ENCODE results near the gene ZNF831.

The ZNF831 gene

DNA sequence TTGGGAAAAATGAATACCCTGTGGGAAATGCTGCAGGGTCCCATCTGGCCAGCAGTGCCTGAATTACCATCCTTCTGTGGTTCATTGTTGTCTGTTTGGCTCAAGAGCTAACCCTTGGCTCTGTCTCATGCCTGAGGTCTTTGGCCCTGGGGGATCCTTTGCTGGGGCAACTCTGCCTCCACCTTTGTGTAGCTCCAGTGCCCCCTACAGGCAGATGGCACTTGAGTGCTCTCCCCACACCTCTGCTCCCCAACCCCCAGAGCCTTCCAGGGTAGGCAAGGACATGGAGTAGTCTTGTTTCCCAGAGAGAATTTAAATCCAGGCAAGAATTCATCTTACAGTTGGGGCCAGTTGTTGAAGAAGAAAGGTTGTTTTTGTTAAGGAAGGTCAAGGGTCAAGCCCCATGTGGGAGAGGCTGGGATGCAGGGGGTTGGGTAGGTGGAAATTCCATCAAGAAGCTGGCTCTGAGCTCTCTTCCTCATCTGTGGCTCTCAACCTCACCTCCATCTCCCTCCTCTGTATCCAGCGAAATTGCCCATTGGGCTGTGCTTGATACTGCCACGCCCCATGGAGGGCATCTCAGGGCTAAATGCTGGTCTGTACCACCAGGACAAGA is 44.2 kb downstream of the ZNF831 start:
- in situ Hi-C loops (cut with MboI; ENCODE audit: low sequenced_read_pairs) = loop anchor here (25.0 kb wide), 1 partner anchor 346 kb away; the partner anchor contains the start of genes GNAS and GNAS-AS1

DNA sequence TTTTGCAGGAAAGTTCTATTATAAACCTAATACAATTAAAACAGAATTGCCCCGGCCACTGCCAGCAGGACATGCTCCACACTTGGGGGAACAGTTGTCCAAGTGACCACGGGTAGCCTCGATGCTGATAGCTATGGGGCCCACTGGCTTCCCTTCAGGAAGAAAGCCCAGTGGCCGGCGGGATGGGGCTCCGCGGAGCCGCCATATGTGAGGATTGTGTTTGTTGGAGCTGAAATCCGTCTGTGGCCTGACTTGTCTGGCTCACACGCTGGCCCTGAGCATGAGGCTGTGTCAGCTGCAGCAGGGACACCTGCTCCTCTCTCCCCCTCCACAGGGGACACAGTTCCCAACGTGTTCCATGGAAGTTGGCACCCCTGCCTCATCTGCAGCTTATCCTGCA is 46.6 kb downstream of the ZNF831 start:
- in situ Hi-C loops (cut with MboI; ENCODE audit: low sequenced_read_pairs) = loop anchor here (25.0 kb wide), 1 partner anchor 348 kb away; the partner anchor contains the start of genes GNAS and GNAS-AS1

DNA sequence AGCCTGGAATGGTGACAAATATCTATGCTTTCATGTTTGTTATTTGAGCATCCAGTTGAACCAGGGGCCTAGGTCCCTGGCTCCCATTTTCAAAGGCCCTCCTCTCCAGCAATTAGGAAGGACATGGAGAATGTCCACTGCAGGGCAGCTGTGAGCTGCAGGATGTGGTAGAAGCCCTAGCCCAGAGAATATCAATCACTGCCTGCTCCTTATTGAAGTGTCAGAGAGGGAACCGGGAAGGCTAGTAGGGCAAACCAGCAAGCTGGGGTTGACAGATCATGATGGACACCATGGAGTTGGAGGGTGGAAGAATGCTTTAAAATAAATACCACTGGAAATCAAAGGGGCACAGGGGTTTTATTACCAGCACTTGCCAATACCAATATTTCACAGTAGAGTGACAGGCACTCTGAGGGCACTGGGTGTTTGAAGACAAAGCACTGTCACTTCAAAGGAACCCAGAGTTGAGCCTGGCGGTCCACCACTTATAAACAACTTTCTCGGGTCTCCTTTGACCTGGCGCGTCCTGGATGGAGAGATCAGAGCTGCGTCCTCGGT is 47.7 kb downstream of the ZNF831 start:
- in situ Hi-C loops (cut with MboI; ENCODE audit: low sequenced_read_pairs) = loop anchor here (25.0 kb wide), 1 partner anchor 349 kb away; the partner anchor contains the start of genes GNAS and GNAS-AS1

DNA sequence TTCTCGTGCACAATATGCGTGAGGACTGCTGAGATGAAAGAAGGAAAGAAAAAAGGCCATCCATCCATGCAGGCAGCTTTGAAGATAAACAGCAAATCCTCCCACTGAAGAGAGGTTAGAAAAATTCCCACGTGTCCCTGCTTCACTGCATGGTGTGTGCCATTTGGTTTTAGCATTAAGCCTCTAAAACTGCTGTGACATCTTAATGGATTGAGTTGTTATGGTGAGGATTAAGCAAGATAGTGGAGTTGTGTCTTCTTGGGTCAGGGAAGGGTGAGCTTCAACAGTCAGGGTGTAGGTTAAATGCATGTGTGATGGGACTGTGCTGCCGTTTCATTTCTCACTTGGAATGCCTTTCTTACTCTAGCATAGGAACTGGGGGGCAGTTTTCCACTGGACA is 50.5 kb downstream of the ZNF831 start:
- in situ Hi-C loops (cut with MboI; ENCODE audit: low sequenced_read_pairs) = loop anchor here (25.0 kb wide), 1 partner anchor 352 kb away; the partner anchor contains the start of genes GNAS and GNAS-AS1

DNA sequence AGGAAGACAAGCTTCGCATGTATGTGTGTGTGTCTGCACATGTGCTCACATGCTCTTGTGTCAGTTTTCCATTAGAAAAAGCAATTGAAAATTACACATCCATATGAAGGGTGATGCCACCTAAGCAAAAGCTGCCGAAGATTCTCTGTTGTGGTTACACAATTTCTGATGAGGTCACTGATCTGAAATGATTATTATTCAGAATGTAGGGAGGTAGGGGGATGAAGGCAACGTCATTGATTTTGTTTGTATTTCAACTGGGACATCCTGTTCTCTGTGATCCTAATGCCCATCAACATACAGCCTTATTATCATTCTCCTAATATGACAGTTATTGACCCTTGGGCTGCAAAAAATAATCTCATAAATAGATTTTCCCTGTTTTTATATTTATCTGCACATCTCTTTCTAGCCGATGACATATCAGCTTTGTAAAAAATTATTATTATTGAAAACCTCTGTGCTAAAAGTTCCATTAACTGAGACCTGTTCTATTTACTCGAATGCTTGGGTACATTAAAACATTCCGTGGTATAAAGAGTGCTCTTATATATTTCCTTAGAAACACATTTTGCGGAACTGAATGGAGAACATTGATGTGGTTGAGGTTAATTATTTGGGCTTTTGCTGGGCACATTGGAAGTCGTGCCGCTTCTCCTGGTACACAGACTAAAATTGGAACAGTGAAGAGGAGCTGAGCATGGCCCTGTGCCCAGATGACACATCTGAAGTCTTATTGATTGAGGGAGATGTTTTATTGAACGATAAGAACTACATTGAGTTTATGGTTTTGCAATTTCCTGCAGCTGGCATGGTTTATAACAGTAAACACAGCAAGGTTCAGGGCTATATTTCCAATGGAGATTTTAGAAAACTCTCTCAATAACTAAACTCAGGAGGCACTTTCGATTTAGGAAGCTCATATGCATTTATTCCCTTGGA is 51.3 kb downstream of the ZNF831 start:
- in situ Hi-C loops (cut with MboI; ENCODE audit: low sequenced_read_pairs) = loop anchor here (25.0 kb wide), 1 partner anchor 353 kb away; the partner anchor contains the start of genes GNAS and GNAS-AS1

DNA sequence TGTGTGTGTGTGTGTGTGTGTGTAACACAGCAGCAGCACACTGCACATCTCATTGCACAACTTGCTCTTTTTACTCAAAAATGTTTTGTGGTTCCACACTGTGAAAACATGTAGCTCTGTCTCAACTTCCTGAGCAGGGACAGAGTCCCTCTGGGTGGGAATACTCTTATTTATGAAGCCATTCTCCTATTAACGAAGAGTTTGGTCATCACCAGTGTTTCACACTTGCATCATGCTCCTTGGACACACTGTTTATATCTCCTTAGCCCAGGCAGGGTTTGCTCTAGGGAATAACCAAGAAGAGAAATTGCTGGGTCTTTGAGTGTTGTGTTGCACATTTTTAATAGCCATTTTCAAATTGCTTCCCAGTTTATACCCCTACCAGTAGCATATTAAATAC is 53.6 kb downstream of the ZNF831 start:
- in situ Hi-C loops (cut with MboI; ENCODE audit: low sequenced_read_pairs) = loop anchor here (25.0 kb wide), 1 partner anchor 355 kb away; the partner anchor contains the start of genes GNAS and GNAS-AS1

DNA sequence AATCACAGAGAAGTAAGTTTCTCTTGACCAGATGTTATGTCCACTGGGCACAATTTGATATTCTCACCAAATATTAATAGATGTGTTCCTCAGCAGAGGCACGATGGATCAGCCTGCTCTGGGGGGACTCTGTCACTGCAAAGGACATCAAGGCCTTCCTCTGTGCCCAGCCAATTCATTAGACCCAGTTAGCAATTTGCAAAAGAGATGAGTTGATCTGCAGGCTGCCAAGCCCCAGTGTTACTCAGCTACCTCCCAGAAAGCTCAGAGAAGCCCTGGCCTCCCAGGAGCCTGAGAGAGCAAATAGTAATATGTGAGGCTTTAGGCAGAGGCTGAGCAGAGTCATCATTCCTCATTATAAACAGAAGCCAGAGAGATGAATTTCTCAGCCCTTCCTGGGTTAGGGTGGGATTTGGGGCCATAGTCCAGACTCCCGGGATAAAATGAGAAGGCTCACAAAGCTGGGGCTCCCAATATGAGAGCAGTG is 54.2 kb downstream of the ZNF831 start:
- in situ Hi-C loops (cut with MboI; ENCODE audit: low sequenced_read_pairs) = loop anchor here (25.0 kb wide), 1 partner anchor 356 kb away; the partner anchor contains the start of genes GNAS and GNAS-AS1

DNA sequence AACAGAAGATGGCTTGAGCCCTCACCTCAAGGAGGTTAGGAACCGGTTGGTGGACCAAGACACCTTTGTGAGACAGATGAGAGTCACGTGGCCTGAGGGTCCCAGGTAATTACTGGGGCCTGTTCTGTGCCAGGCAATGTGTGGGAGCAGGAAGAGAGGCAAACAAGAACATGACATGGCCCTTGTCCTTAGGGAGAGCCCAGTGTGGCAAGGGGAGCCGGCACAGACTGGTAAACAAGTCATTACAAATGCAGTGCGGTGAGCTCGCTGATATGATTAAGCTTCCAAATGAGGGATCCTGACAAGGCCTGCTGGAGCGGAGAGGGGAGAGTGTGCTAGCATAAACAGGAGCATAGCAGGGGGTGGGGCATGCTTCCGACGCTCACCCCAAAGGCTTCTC is 55.6 kb downstream of the ZNF831 start:
- in situ Hi-C loops (cut with MboI; ENCODE audit: low sequenced_read_pairs) = loop anchor here (25.0 kb wide), 1 partner anchor 357 kb away; the partner anchor contains the start of genes GNAS and GNAS-AS1

DNA sequence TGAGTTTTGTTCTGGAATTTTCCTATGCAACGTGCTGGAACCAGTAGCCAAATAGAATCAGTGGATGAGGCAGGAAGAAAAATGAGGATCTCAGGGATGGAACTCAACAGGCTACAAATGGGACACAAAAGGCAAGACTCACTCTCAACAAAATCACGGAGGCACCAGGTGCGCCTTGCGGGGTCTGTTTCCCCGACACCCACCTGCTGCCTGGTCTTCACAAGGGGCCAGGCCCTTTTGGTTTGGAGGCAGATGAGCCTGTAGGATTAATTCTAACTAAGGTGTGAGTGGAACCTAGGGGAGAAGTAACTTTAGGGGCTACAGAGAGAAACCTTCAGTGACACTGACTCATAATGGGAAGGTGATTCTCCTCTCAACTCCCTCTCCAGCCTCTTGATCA is 56.5 kb downstream of the ZNF831 start:
- in situ Hi-C loops (cut with MboI; ENCODE audit: low sequenced_read_pairs) = loop anchor here (25.0 kb wide), 1 partner anchor 358 kb away; the partner anchor contains the start of genes GNAS and GNAS-AS1

DNA sequence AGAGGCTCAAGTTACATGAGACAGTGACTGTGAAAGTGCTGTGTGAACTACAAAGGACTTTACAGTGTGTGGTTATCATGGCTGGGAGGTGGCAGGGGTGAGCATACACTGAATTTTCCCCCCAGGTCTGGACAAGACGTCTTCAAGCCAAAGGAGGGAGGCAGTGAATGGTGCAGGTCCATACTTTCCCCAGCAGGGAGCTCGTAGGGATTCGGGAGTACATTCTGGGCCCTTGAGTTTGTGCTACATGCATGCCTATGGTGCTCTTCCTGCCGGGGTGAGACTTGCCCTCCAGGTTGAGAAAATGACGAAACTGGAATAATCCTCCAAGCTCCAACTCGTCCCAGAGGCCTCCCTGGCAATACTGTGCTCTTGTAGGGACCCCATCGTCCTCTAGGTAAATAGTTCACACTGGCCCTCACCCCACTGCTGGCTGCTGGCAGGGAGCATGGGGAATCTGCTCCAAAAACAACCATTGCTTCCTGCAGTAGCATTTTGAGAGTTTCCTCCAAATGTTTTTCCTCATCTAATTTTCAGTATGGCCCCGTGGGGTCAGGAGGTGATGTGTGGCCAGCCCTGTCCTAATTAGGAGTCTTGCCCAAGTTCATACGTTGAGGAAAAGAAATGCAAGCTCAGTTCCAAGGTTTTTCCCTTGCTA is 57.6 kb downstream of the ZNF831 start:
- in situ Hi-C loops (cut with MboI; ENCODE audit: low sequenced_read_pairs) = loop anchor here (25.0 kb wide), 1 partner anchor 359 kb away; the partner anchor contains the start of genes GNAS and GNAS-AS1

DNA sequence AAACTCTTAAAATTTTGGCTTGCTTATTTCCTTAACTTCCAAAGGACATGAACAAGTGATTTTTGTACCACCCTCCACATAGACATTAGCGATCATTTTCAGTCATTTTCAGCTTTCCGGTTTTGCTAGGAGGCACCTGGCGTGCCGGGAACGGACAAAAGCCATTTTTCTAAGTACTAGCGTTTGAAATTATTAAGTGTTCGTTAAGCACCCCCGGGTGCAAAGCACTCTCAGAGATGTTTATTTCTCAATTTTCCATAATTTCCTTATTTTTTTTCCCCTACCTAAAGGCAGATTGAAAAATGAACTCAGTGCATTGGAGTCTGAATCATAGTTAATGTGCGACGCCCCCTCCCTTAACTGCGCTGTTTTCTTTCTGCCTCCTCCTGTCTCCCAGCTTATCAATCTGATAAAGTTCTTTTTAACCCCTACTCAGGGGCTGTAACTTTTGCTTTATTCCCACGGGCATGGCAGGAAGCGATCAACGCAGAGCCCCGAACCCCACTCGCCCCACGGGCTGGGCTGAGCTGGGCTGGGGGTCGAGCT is 58.2 kb downstream of the ZNF831 start:
- in situ Hi-C loops (cut with MboI; ENCODE audit: low sequenced_read_pairs) = loop anchor here (25.0 kb wide), 1 partner anchor 359 kb away; the partner anchor contains the start of genes GNAS and GNAS-AS1

DNA sequence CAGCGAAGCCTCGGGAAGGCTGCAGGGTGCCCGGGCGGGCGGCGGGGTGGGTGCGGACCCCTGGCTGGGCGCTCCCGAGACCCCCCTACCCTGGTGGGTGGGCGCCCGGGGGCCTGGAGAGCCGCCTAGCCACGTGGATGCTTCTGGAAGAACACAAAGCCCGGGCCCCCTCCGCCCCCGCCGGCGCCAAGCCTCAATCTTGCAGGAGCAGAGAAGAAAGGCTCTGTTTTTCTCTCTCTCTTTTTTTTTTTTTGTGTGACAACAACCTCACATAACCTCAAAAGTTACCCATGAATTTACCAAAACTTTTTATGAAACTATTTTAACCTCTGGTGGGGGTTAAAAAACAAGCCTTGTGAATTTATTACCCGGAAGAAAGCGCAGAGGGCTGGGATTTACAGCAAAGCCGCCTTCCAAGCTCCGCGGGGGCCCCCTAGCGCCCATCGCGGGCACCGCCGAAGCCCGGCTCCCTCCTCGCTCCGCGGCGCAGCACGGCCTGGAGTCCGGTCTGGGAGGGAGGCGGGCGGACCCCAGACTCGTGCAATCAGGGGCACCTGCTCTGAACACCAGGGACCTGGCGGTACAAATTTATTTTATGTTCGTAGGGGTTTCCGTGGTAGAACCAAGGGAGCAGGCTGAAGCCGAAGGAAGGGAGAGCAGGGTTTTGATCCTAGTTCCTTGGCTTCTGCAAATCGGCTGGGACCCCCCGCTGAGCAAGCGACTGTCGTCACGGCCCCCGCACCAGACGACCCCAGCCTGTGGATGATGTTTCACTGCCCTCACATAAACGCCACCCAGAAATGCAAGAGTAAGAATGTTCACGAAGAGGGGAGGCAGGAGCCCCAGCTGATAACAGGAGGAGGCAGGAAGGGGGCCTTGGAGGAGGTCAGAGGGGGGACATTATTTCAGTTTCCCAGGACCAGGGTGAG is 58.9 kb downstream of the ZNF831 start:
- in situ Hi-C loops (cut with MboI; ENCODE audit: low sequenced_read_pairs) = loop anchor here (25.0 kb wide), 1 partner anchor 360 kb away; the partner anchor contains the start of genes GNAS and GNAS-AS1

DNA sequence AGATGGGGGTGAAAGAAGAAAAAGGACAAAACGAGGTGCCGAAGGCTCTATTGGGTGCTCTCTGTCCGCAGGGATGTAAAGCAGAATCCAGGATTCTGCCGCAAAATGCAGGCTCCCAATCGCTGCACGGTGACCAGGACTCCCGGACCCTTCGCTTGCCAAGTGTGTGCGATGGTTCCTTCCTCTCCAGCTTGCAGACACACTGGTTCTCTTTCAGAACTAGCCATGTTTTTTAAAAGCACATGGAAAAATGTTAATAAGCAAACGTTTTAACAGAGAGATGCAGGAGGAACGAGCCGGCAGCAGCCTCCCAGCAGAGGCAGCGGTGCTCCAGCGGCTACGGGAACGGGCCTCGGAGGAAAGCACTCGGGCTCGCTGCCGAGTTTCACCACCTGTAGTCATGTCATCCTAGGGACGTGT is 59.6 kb downstream of the ZNF831 start:
- in situ Hi-C loops (cut with MboI; ENCODE audit: low sequenced_read_pairs) = loop anchor here (25.0 kb wide), 1 partner anchor 361 kb away; the partner anchor contains the start of genes GNAS and GNAS-AS1

DNA sequence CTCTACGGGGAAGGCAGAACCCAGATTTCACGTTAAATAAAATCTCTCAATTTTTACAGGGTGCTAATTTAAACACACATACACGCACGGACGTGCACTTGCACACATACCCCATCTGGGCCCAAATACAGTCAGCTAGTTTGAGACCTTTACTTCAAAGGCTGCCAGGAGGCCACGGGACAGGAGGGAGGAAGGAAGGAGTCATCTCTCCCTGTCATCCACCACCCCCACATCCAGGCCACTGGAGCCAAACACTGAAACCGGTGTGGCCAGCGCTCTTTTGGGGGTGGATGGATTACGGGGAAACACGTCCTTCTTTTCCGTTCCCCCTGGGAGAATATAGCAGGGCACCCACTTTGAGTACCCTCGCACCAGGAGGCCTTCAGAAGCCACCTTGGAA is 60.1 kb downstream of the ZNF831 start:
- in situ Hi-C loops (cut with MboI; ENCODE audit: low sequenced_read_pairs) = loop anchor here (25.0 kb wide), 1 partner anchor 361 kb away; the partner anchor contains the start of genes GNAS and GNAS-AS1

DNA sequence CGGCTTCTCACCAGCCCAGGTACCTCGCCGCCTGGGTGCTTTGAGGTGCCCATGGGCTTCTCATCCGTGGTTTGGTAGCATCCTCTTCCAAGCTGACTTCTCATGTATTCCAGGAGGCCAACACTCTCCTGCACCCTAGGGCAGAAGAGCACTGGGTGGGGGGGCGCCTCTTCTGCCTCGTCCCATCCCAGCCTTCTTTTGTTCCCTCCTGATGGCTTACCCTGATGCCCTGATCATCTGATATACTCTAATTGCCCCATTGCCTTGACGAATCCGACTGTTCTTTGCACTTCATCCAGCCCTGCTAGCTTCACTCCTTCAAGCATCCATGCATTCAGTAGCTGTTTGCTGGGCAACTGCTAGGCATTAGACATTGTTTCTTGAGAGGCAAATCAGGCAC is 60.6 kb downstream of the ZNF831 start:
- in situ Hi-C loops (cut with MboI; ENCODE audit: low sequenced_read_pairs) = loop anchor here (25.0 kb wide), 1 partner anchor 362 kb away; the partner anchor contains the start of genes GNAS and GNAS-AS1

DNA sequence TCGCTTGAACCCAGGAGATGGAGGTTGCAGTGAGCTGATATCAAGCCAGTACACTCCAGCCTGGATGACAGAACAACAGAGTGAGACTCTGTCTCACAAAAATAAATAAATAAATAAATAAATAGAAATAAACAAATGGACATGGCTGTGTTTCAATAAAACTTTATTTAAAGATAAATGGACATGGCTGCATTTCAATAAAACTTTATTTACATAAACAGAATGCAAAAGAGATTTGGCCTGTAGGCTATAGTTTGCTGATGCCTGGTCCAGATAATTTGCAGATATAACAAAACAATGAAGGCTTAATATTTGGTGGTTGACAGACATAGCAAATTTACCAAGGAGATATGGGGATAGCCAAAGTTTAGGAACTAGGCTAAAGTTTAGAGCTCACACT is 66.8 kb downstream of the ZNF831 start:
- in situ Hi-C loops (cut with MboI; ENCODE audit: low sequenced_read_pairs) = no loop called here

DNA sequence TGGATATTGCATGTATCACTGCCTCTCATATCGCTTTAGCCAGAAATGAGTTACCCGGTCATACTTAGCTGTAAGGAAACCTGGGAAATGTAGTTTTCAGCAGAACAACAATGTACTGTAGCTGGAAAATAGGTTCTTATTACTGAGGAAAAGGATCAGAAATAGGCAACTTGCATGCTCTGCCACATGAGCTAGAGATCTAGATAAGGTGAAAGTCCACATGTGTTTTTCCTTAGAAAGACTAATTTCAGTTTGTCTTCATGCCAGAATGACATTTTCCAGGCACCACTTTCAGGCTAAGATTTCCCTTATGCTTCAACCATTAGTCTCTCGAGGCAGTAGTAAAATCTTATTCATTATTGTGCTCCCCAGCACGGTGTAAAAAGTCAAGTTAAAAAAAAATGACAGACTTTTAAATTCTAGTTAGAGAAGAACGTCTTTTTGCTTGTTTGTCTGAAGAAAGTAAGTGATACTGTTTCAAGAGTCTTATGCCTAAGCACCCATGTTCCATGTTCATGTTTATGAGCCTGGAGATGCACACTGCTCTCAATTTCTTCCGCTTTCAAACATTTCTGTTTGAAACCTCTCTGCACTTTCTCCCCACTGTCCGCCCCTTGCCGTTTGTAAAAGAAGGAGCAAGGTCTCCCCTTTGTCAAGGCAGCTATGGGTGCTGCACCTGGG is 67.6 kb downstream of the ZNF831 start:
- in situ Hi-C loops (cut with MboI; ENCODE audit: low sequenced_read_pairs) = no loop called here

DNA sequence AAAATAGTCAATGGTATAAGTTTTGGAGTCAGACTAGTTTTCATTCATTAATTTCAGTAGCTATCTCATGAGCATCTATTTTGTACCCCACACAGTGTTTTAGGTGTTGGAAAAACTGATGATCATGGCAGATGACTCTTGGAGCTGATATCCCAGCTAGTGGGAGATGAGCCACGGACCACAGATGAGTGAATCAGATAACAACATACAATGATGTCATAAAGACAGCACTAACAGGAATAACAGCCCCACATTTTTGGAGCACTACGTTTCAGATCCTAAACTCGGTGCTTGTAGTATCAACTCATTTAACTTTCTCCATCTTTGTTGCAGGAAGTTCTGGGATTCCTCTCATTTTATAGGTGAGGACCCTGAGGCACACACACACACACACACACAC is 69.0 kb downstream of the ZNF831 start:
- in situ Hi-C loops (cut with MboI; ENCODE audit: low sequenced_read_pairs) = no loop called here

All from HL-60/S4 treated with phorbol 12-myristate 13-acetate at 8.2 ng/mL for 4 days and 3 days (cell line).